Stimulated activated CD8-positive, alpha-beta memory T cell treated with anti-CD3 and anti-CD28 coated beads, Interleukin-2, amount 100 ng/mL, for 1 hour (primary cell): ENCODE data around the gene MRPL45.

ENCODE experiments used
- DNase-seq, 2 donors: peaks; one replicate each; pipeline ENCODE4 v3.0.0-alpha.2; 2020; ENCODE audit warnings: low read depth in 2 of 2

Gene MRPL45

DNA sequence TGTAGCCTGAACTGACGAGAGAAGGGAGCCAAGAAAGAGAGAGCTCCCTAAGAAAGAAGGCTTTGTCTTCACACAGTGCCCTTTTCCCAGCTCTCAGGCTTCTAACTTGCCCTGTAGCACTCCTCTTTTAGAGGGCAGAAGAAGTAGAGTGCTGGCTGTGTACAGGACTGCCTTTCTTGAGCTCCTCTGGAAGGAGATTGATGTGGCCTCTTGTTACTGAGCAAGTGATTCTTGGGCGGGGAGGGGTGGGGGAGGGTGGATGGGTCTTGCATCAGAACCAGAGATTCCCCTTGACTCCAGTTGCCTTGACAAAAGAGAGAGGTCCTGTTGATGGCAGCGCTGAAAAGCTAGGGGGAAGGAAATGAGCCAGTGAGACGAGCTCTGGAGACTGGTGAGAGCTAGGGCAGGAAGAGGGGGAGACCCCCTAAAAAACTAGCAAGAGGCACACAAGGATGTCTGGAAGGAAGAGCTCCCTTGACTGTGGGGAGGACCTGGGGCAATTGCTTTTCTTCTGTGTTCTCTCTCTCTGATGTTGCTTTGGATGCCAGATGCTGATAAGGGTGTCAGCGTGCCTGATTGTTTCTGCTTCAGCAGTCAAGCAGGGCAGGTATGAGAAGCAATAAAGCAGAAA lies 28.4 kb downstream of the MRPL45 start:
- no peak for DNase-seq

DNA sequence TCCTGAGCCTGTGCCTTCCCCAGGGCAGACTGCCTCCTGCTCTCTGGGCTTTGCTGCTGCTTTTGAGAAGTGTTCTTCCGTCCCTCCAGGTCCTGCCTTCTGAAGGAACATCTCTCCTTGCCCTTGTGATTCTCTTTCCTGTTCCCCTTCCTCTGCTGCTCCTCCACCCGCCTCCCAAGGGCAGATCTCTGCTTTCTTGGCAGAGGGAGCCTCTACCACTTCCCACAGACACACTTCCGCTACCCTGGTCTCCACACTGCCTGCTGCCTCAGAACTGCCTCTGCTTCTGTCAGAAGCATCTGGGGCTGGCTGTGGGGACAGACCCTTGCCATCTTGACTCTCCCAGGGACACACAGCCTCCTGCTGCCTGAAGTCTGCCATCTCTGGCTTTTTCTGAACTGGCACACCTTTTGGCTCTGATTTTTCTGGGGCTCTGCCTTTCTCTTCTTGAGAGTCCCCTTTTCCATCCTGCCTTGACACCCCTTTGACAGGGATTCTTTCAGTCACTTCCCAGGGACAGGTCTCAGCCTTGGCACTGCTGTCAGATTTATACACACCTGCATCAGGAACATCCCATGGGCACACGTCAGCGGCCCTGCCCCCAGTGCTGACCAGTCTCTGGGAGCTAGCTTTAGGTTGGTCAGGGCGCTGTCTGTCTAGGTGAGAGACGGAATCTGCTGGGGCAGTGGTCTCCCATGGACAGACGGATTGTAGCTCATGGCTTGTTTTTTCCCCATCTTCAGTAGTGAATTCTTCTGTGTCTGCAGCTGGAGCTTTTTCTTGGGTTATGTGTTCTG lies 30.2 kb downstream of the MRPL45 start:
- DNase-seq, result no peak

DNA sequence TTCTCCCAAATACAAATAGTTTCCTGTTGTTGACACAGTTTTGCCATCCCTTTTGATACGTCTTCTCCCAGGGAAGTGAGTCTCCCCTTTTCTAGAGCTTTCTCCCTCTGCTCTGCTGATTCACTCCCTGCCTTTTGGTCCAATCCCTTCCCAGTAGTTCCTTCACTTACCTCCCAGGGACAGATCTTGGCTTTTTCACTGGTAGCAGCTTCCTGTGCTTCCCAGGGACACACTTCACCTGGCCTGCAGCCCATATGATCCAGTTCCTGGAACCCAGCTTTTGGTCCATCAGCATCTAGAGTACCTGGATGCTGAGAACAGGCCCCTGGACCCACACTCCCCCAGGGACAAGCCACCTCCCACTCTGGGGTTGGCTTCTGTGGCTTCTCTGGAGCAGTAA lies 31.0 kb downstream of the MRPL45 start:
- DNase-seq, result no peak

DNA sequence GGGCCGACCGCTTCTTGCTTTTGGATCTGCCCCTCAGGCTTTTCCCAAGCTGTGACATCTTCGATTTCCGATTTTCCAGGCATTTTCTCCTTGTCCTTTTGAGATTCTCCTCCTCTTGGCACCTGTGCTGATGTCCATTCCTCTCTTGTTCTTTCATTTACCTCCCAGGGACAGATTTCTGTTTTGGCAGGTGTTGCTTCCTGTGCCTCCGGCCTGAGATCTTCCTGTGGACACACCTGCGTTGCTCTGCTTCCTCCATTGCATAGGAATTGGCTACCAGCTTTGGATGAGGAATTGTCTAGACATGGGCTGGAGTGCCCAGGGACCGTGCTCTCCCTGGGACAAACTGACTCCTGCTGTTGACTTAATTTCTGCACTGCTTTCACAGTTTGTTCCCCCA lies 31.7 kb downstream of the MRPL45 start:
- DNase-seq, result no peak

DNA sequence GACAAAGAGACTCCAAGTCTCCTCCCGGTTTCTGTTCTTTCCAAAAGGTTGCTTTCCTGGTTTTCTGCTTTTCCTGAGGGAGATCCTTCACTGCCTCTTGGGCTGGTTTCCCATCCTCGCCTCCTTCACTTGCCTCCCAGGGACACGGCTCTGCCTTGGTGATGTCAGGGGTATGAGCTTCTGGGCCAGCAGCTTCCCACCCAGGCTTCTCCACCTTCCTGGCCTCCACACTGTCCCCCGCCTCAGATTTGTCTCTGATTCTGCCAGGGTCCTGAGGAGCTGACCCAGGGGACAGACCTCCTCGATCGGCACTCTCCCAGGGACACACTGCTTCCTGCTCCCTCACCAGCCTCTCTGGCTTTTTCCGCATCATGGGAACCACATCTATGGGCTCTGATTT lies 32.3 kb downstream of the MRPL45 start:
- no peak for DNase-seq

DNA sequence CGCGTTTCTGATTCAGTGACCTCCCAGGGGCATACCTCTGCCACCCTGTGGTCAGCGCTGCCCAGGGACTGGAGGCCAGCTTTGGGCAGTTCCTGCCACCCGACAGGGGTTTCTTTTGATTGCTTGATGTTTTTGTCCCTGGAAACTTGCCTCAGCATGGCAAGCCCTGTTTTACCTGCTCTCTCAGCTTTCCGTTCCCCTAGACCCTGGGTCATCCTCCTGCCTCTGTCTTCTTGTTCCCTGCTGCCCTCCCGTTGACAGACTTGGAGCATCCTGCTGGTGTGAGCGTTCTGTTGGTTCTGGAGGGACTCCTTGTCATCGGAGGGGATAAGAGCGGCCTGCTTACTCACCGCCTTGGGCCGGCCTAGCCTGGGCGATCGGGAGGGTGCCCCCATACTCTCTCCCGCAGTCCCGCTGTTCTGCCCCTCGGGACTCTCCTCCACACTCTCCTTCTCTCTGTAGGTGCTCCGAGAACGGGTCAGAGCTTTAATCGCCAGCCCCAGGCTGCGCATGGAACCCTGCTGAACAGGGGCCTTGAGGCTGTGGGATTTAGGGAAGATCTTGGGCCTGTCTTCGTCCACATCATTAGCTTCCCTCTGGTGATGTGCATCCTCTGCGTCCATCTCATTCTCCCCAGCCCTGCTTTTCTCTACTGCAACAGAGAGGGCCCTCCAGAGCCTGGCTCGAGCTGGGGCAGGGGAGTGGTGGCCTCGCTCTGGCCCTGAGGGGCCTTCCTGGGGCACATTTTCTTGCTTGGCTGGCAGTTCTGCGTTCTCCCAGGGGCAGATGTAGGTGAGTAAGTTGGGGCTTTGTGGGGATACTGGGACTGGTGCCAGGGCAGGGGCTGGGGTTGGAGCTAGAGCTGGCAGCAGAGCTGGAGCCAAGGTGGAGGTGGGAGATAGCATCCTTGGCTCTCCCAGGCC lies 33.1 kb downstream of the MRPL45 start:
- DNase-seq, result no peak

DNA sequence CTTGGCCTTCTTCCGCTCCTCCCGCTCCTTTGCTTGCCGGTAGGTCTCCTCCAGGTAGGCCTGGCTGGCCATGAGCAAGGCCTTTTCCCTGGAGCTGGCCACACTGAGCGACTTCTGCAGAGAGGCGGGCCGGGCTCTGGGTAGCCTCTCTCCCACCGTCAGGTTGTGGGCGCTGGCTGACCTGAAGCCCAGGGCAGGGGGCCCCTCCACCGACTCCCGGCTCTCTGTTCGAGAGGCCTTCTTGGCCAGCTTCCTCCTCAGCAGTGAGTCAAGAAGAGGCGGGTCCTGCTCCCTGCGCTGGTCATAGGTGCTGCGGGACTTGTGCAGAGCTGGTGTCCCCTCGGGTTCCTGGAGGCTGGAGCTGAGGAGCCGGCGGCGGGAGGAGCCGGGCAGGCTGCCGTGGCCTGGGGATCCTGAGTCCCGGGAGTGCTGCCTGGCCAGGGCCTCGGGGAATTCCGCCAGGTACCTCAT lies 34.0 kb downstream of the MRPL45 start:
- no peak for DNase-seq

DNA sequence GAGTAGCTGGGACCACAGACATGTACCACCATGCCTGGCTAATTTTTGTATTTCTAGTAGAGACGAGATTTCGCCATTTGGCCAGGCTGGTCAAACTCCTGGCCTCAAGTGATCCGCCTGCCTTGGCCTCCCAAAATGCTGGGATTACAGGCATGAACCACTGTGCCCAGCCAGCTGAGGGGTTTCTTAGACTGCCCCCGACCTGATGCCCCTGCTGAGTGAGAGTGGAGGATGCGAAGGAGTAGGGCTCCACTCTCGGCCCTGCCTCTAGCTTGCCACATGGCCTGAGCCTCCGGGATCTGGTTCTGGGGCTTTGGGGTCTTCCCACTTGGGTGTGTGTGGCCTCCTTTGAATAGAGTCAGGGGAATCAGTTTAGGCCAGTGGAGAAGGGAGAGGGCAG lies 35.8 kb downstream of the MRPL45 start:
- no peak for DNase-seq

DNA sequence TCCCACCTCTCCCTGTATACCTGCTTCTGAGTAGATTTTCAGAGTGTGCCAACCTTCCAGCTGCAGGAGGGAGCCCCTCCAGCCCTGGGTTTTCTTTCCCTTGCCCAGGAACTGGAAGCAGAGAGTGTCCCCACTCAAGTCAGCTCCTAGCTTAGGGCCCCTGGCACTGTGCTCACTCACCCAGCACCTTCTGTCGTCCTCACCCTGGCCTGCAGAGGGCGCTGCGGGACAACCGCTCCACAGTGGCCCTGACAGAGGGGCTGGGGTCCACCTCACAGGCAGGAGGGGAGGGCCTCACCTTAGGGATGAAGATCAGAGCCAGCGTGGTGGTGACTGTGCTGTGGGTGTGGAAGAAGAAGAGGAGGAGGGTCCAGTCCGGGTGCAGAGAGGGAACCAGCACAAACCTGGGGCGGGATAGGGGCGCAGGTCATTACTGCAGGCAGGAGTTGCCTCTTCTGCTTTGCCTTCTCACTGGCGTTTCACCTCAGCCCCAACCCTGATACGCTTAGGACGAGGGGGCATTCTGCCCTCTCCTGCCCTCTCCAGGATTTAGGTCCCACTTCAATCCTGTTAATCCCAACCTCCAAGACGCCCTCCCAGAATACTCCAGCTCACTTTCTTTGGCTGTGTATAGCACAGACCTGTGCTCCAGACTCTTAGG lies 36.8 kb downstream of the MRPL45 start:
- DNase-seq, result peak in 1 of 2 donors; percentile 6

DNA sequence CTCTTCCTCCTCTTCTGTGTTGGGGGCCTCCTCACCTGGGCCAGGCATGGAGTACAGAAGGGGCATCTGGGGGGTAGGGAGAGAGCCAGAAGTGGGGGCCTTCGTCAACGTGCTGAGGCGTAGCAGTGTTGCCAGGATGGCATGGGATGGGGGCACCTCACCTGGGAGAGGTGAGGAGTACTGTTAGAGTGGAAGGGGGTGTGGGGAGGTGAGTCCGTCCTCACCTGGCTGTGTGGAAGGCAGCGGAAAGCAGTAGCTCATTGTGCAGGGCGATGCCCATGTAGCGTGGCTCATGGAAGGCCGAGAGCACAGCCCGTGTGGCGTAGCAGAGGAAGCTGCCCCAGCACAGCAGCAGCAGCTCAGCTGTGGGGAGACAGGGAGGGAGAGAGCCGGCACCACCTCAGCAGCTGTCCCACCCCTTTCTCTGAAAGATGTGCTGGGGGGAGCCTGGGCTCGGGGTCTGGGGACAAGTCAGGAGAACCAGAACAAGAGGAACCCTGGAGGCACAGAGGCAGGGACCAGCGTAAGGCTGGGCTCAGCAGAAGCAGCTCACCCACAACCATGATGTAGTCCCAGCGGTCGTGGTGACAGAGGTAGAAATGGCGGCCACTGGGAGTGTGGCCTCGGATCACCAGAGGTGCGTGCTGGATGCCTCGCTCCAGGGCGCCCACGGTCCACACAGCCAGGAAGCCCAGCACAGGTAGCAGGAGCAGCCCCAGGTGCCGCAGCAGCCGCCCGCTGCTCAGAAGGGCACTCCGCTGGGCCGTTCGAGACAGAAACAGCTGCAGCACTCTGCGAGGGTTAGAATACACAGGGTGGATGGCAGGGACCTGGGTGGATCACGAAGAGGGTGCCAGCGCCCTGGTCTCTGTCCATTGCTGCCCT lies 37.8 kb downstream of the MRPL45 start:
- no peak for DNase-seq

DNA sequence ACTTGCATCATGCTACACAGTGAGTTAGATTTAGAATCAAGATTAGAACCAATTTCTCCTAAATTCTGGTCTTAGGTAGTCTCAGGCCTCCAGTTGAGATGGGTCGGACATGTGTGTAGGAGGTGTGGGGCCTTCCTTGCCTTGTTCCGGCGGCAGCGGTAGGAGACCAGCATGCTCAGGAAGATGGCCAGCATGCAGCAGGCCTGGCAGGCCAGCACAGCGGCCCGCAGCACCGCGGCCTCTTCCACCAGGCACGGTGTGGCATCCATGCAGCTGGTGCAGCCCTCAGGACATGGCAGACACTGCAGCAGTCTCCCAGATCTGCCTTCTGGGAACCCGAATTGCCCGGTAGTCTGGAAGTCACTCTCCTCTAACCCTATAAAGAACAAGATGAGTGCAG lies 39.9 kb downstream of the MRPL45 start:
- no peak for DNase-seq

DNA sequence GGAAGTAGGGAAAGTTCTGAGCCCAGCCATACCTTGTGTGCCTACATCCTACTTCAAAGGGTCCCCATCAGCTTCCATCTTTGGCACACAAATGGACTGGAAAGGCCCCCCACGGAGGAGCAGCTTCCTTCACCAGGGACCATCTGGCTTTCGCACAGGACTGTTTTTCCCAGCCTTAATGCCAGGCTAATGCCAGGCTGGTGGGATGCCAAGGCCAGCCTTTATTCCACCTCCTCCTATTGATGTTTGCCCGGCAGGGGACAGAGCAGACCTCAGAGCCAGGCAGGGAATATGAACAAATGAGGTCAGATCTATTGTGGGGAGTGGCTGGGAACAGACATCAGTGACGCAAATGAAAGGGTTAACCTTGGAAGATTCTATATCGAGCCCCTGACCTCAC lies 41.1 kb downstream of the MRPL45 start:
- no peak for DNase-seq

DNA sequence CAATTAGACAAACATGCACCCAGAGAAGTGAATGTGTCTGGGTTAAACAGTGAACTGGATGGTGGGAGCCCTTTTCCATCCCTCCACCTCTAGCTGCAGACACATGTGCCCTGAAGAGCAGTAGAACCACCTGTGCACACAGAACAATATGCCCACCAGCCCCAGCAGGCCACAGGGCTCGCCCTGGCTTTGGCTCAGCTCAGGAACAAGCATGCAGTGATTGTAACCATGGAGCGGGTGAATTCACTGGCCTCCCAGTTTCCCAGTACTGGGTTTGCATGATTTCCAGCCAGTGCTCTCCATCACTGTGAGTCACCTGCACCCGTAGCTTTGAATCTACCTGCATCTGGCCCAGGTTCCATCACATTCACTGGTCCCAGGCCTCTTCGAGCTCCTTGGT lies 41.6 kb downstream of the MRPL45 start:
- no peak for DNase-seq

DNA sequence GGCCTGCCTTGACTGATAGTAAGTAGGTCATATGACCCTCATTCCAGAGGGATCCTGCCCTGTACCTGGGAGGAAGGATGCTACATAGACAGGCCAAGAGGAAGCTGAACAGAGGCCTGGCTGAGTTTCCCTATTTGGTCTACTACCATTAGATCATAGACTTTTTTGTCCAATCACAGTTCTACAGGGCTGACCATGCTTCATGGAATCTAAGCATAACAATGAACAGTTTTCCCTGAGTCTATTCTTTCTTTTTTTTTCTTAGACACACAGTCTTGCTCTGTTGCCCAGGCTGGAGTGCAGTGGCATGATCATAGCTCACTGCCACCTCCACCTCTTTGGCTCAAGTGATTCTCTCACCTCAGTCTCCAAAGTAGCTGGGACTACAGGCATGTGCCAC lies 42.9 kb downstream of the MRPL45 start:
- no peak for DNase-seq

DNA sequence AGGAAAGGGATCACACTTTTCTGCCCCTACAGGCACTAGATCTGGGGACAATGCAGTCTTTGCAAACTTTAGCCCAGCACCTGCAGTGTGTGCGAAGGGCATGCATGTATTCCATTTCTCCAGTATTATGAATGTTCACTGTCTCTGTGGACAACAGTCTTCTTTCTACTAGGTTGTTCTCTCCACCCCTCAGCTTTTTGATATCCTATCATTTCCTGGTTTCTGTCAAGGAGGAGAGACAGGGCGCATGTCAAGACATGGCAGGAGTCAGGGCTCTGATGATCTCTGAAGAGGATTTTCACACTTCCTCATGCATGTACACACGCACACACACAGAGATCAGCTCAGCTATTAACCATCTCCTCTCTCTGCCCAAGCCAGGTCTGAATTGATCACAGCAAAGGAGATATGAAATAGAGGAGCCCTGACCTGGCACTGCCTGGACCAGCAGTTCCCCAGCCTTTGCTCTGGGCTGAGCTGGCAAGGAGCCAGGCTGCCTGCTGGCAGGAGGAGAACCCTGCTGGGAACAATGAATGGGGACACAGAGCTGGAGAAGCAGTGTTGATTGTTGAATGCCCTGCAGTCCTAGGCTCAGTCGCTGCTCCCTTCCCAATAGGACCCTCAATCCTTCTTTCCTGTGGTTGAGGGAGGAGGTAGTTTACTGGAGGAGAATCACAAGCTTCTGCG lies 44.2 kb downstream of the MRPL45 start:
- no peak for DNase-seq

DNA sequence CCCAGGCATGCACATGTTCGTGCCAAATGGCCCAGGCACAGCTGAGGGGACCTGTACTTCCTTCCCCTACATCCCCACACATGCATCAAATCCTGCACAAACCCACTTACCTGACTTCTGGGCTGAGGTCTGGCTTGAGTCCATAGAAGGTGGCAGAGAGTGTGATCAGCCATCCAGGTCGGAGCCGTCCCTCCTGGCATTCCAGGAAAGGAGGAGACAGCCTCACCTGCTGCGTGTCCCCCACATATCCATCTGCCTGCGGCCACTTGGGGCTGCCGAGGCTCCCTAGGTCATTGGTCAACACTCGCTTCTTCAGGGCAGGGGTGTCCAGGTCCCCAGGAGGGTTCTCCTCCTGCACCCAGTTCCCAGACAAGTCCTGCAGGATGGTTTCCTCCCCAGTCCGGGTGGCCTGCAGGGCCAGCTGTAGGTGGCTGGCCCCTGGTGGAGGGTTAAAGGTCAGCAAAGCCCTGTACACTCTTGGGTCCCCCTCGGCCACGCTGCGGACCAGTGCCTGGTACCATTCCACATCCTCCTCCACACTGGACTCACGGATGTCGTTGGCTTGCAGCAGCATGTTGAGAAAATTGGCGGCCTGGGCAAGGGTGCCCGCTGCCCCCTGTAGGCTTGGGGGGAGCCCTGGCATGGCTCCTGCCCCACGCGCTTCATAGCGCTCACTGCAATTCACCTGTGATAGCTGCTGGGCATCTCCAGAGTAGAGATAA lies 46.1 kb downstream of the MRPL45 start:
- no peak for DNase-seq

DNA sequence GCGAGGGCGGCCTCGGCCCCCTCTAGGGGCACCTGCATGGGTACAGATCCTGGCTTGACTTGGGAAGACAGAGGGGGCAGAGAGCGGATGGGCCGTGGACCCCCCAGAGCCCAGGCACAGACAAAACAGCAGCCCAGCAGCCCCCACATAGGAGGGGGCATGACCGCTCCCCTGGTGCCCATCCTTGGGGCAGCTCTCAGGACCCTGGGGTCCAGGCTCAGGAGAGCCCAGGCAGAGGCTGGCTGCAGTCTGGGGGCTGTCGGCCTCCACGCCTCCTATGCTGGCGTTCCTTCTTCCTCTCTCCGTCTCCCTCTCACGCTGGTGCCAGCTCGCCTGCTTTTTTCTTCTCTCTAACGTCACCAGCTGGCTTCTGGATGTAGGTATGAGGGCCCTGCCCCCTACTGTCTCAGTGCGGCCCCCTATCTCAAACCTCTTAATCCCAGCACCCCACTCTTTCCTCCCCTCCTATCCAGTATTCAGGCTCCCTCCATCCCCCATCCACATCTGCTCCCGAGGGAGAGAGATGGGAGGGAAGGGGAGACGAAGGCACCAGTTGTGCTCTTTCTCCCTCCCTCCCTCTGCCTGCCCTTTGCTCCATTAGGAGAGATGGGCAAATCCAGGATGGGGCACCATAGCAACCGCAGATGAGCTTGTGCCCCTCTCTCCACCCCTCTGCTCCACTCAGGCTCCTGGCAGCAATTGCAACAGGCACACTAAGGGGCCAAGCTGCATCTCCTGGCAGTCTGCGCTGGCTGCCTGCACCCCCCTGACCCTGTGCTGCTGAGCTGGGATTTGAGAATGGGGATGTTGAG lies 46.8 kb downstream of the MRPL45 start, which contains the start of gene GPR179:
TSS of gene GPR179 (minus strand) at position 349 of the 812 bp plus-strand sequence. CDS start at position 182, 167 bp downstream.
- no peak for DNase-seq

DNA sequence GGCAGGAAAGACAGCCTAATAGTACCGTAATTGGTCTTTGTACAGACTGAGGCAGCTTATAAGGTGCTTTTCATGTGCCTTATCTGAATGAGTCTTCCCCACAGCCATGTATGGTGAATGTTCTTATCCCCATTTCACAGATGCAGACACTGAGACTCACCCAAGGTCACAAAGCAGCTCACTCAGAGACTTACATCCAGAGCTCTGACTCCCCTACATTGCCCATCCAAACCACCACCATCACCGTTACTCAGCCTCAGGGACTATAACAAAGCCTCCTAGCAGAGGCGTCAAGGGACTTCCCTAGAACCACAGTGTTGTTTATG lies 47.4 kb downstream of the MRPL45 start:
- no peak for DNase-seq

DNA sequence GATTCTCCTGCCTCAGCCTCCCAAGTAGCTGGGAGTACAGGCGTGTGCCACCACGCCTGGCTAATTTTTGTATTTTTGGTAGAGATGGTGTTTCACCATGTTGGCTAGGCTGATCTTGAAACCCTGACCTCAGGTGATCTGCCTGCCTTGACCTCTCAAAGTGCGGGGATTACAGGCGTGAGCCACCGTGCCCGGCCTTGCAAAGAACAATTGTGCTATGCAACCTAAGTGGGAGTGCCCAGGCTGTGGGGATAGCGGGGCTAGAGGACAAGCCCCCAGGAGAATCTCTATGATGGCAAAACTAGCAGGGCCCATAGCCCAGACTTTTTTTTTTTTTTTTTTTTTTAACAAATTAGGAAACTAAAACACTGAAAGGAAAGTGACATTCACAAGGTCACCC lies 48.8 kb downstream of the MRPL45 start:
- no peak for DNase-seq
